GM19395 (cell line): Measurements from ENCODE around the gene SIGLEC8.
"Not testable (repeated sequence)": the region's sequence is repeated elsewhere in the genome, so short reads cannot be mapped to it uniquely, and the experiment has no call there.

ENCODE experiments used
- ATAC-seq: cut with Tn5 transposase; IDR thresholded peaks from one replicate; pipeline ENCODE4 v1.9.1; 2021; ENCODE audit warnings: mild to moderate bottlenecking, moderate library complexity; ENCODE audit not compliant: unreplicated experiment

Gene SIGLEC8

GRCh38 chr19:51448011-51448410, 10.2 kb downstream of the SIGLEC8 start:
- ATAC-seq: no peak

- ATAC-seq: not testable (repeated sequence)
These were observed 10.7 kb downstream of the SIGLEC8 start for GRCh38 chr19:51447510-51447909.

- ATAC-seq: peak; percentile 96
These were observed 16.6 kb downstream of the SIGLEC8 start for GRCh38 chr19:51441410-51442390.

- no peak for ATAC-seq
These were observed 17.3 kb downstream of the SIGLEC8 start for GRCh38 chr19:51440846-51441409.

- no peak for ATAC-seq
These were observed 18.2 kb downstream of the SIGLEC8 start for GRCh38 chr19:51440052-51440451.

GRCh38 chr19:51439021-51439465, 19.2 kb downstream of the SIGLEC8 start:
- no peak for ATAC-seq

- ATAC-seq: no peak
These were observed 23.8 kb downstream of the SIGLEC8 start for GRCh38 chr19:51434456-51434855.

GRCh38 chr19:51433043-51433442, 25.2 kb downstream of the SIGLEC8 start:
- no peak for ATAC-seq

GRCh38 chr19:51431124-51431523, 27.1 kb downstream of the SIGLEC8 start:
- no peak for ATAC-seq

- ATAC-seq: no peak
These were observed 28.0 kb downstream of the SIGLEC8 start for GRCh38 chr19:51430221-51430620.

- ATAC-seq: no peak
These were observed 31.1 kb downstream of the SIGLEC8 start for GRCh38 chr19:51427201-51427600.

GRCh38 chr19:51422053-51422448, 36.2 kb downstream of the SIGLEC8 start:
- no peak for ATAC-seq

GRCh38 chr19:51421229-51422052, 36.8 kb downstream of the SIGLEC8 start:
- no peak for ATAC-seq

- not testable (repeated sequence) for ATAC-seq
These were observed 37.7 kb downstream of the SIGLEC8 start for GRCh38 chr19:51420511-51420910.

- ATAC-seq: no peak
These were observed 39.5 kb downstream of the SIGLEC8 start for GRCh38 chr19:51418707-51419106.

GRCh38 chr19:51417810-51418157, 40.5 kb downstream of the SIGLEC8 start:
- ATAC-seq: peak; percentile 47

GRCh38 chr19:51417107-51417809, 41.0 kb downstream of the SIGLEC8 start, which contains the start of gene SIGLEC10:
Gene SIGLEC10 (minus strand): TSS chr19:51417642. CDS start chr19:51417581, 61 bp downstream.
- peak; percentile 64 for ATAC-seq

- ATAC-seq: not testable (repeated sequence)
These were observed 41.8 kb downstream of the SIGLEC8 start for GRCh38 chr19:51416422-51416821.

GRCh38 chr19:51415187-51415586, 43.1 kb downstream of the SIGLEC8 start:
- ATAC-seq: no peak

- no peak for ATAC-seq
These were observed 47.1 kb downstream of the SIGLEC8 start for GRCh38 chr19:51410950-51411748.
